Stimulated activated CD4-positive, alpha-beta T cell treated with anti-CD3 and anti-CD28 coated beads, Interleukin-15, amount 100 ng/mL, for 24 hours (primary cell): ENCODE measurements around the gene C6orf136.

Experiments used
- DNase-seq: peaks from one replicate; pipeline ENCODE4 v3.0.0-alpha.2; 2020

C6orf136 gene

GRCh38 chr6:30646450-30647241, at the start of gene C6orf136:
Gene C6orf136, plus strand, starts transcription at chr6:30647133. Its CDS starts 99 bp downstream, at chr6:30647232.
- DNase-seq, result peak; percentile 94

- DNase-seq, result peak; percentile 87
Observed at GRCh38 chr6:30597315-30598144, 49.4 kb upstream of the C6orf136 start.

- no peak for DNase-seq
Observed at GRCh38 chr6:30598912-30599624, 47.9 kb upstream of the C6orf136 start.

GRCh38 chr6:30599625-30600324, 47.2 kb upstream of the C6orf136 start:
- DNase-seq, result no peak

GRCh38 chr6:30600451-30600961, 46.4 kb upstream of the C6orf136 start:
- DNase-seq, result no peak

GRCh38 chr6:30601436-30601814, 45.5 kb upstream of the C6orf136 start:
- no peak for DNase-seq

GRCh38 chr6:30601815-30602641, 44.9 kb upstream of the C6orf136 start:
- no peak for DNase-seq

- DNase-seq, result no peak
Observed at GRCh38 chr6:30603961-30604360, 43.0 kb upstream of the C6orf136 start.

- no peak for DNase-seq
Observed at GRCh38 chr6:30610065-30610464, 36.9 kb upstream of the C6orf136 start.

- DNase-seq, result no peak
Observed at GRCh38 chr6:30611150-30611855, 35.6 kb upstream of the C6orf136 start.

GRCh38 chr6:30611856-30612194, 35.1 kb upstream of the C6orf136 start:
- no peak for DNase-seq

GRCh38 chr6:30612213-30612612, 34.7 kb upstream of the C6orf136 start:
- DNase-seq, result no peak

GRCh38 chr6:30612687-30613248, 34.2 kb upstream of the C6orf136 start:
- no peak for DNase-seq

GRCh38 chr6:30613251-30614043, 33.5 kb upstream of the C6orf136 start:
- no peak for DNase-seq

- no peak for DNase-seq
Observed at GRCh38 chr6:30614044-30614842, 32.7 kb upstream of the C6orf136 start.

GRCh38 chr6:30614843-30615218, 32.1 kb upstream of the C6orf136 start:
- peak; percentile 87 for DNase-seq

GRCh38 chr6:30615219-30615957, 31.5 kb upstream of the C6orf136 start:
- DNase-seq, result peak; percentile 47
